Body of pancreas (tissue), 4 donors: Measurements from ENCODE around the gene SH3RF2. TPM values are rescaled to one million over a fixed set of nuclear protein-coding genes. Genes with fewer than 3 reads are reported as not detected.

Source experiments
- ATAC-seq: fragments of 150-250 bp; one replicate; pipeline ENCODE4 v1.9.1; 2016
- DNase-seq, 4 donors: peaks; one replicate each; pipeline ENCODE4 v3.0.0-alpha.2; 2019
- H3K27ac ChIP-seq, 4 donors: fragments of 200-600 bp; sonication (generic); 1 replicate in 3 of 4; 2 replicates in 1 of 4; pipeline versions ENCODE4 v1.5.1 to v1.6.1; 2016 to 2019; ENCODE audit warnings: mild to moderate bottlenecking in 1 of 4, mixed read lengths in 1 of 4, moderate library complexity in 1 of 4
- H3K27me3 ChIP-seq, 2 donors: fragments of 200-600 bp; sonication (generic); one replicate each; pipeline ENCODE4 v1.6.0; 2016; ENCODE audit warnings: mild to moderate bottlenecking in 1 of 2
- H3K36me3 ChIP-seq, 2 donors: fragments of 200-600 bp; sonication (generic); replicated peaks in 1 of 2; 2 replicates each; pipeline ENCODE4 v1.5.1; 2016; ENCODE audit warnings: low read depth in 2 of 2; ENCODE audit not compliant: insufficient read depth in 1 of 2
- H3K4me1 ChIP-seq: fragments of 200-600 bp; sonication (generic); one replicate; pipeline ENCODE4 v1.6.0; 2016
- H3K4me3 ChIP-seq, 2 donors: fragments of 200-600 bp; sonication (generic); 1 replicate in 1 of 2; 2 replicates in 1 of 2; pipeline ENCODE4 v1.5.1; 2016 to 2019
- H3K9me3 ChIP-seq, 3 donors: fragments of 200-600 bp; sonication (generic); 1 replicate in 2 of 3; 2 replicates in 1 of 3; pipeline ENCODE4 v1.5.1; 2016
- POLR2A ChIP-seq, 3 donors: fragments of 450-650 bp; IDR thresholded peaks; one replicate each; pipeline ENCODE4 v1.6.1; 2016; ENCODE audit warnings: antibody characterized with exemption in 3 of 3, mild to moderate bottlenecking in 2 of 3
- WGBS, 2 donors: methylation state at CpG; one replicate each; pipeline ENCODE4 v1.1.5; 2017; 5-methylcytosine and 5-hydroxymethylcytosine counted together
- intact Hi-C: fragments of 100-400 bp; cut with DNase I; formaldehyde crosslinking; loops from one replicate; pipeline ENCODE4 v1.15.1; 2023
- total RNA-seq, 2 donors: library from RNA; depleted of rRNA; stranded (reverse); fragments of >200 nt; gene quantifications; one replicate each; pipeline ENCODE4 v1.1.0, GENCODE V29; 2016
- TF ChIP-seq, protein P1 (sequence below), 7 experiments: fragments of 450-650 bp in 4 of 7; fragments of 200-600 bp in 3 of 7; sonication (generic) in 3 of 7; IDR thresholded peaks; one replicate each; pipeline ENCODE4 v1.5.1; 2016 to 2019; ENCODE audit warnings: antibody characterized with exemption in 7 of 7

The SH3RF2 gene
- total RNA-seq, 2 donors from 2014 or later, result 14.8 to 25.7 TPM

DNA sequence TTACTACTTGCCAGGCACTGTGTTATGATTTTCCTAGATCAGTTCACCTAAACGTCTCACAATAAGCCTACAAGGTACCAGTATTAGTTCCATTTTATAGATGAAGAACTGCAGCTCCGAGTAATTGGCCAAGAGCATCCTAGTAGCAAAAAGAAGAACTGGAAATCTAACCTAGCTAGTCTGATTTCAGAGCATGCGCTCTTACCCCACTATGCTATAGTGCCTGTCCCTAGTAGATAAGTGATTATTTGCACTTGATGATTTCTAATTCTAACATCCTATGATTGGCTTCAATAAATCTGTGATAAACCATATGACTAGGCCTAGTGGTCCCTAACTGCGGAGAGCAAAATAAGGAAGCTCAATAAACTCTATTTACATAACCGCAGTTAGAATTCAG lies 176.1 kb downstream of the SH3RF2 start:
- TF ChIP-seq, protein P1, sequence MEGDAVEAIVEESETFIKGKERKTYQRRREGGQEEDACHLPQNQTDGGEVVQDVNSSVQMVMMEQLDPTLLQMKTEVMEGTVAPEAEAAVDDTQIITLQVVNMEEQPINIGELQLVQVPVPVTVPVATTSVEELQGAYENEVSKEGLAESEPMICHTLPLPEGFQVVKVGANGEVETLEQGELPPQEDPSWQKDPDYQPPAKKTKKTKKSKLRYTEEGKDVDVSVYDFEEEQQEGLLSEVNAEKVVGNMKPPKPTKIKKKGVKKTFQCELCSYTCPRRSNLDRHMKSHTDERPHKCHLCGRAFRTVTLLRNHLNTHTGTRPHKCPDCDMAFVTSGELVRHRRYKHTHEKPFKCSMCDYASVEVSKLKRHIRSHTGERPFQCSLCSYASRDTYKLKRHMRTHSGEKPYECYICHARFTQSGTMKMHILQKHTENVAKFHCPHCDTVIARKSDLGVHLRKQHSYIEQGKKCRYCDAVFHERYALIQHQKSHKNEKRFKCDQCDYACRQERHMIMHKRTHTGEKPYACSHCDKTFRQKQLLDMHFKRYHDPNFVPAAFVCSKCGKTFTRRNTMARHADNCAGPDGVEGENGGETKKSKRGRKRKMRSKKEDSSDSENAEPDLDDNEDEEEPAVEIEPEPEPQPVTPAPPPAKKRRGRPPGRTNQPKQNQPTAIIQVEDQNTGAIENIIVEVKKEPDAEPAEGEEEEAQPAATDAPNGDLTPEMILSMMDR (IDR thresholded peaks at IDR 0.05), result no peak
- no peak for TF ChIP-seq POLR2A (IDR thresholded peaks at IDR 0.05)
- H3K27me3 ChIP-seq, result no peaks in the 10 kb centered on the region
- H3K4me3 ChIP-seq, result no peak overlapping the region
- DNase-seq (no peak), ATAC-seq (no peak)
- no peak overlapping the region for H3K27ac ChIP-seq
- H3K9me3 ChIP-seq, result no peaks in the 10 kb centered on the region
- intact Hi-C loops, result no loop called here
- H3K36me3 ChIP-seq, result no peaks in the 10 kb centered on the region
- no peaks in the 10 kb centered on the region for H3K4me1 ChIP-seq
- WGBS, 2 donors, result 79 to 92% methylated on average over 5 of the region's 5 CpGs

Other genes starting within 250 kb of the SH3RF2 start
- gene PRELID2, start 101.2 kb upstream of the SH3RF2 start, total RNA-seq, result 10 to 100 TPM; 17.1 to 22.4 TPM
- not detected for gene GRXCR2, start 63.6 kb upstream of the SH3RF2 start, total RNA-seq
- not detected for gene PLAC8L1, start 169.0 kb downstream of the SH3RF2 start, total RNA-seq
- gene LARS1, start 246.1 kb downstream of the SH3RF2 start, total RNA-seq, result 10 to 100 TPM; 50.8 to 55.0 TPM